NCI-H69 (cell line): ENCODE measurements around the gene VPS26B.
"Not testable (repeated sequence)": the region's sequence is repeated elsewhere in the genome, so short reads cannot be mapped to it uniquely, and the experiment has no call there.

ENCODE experiments used
- DNase-seq: peaks from one replicate; lab custom pipeline; 2025; lab: John Stamatoyannopoulos, UW

Gene VPS26B

DNA sequence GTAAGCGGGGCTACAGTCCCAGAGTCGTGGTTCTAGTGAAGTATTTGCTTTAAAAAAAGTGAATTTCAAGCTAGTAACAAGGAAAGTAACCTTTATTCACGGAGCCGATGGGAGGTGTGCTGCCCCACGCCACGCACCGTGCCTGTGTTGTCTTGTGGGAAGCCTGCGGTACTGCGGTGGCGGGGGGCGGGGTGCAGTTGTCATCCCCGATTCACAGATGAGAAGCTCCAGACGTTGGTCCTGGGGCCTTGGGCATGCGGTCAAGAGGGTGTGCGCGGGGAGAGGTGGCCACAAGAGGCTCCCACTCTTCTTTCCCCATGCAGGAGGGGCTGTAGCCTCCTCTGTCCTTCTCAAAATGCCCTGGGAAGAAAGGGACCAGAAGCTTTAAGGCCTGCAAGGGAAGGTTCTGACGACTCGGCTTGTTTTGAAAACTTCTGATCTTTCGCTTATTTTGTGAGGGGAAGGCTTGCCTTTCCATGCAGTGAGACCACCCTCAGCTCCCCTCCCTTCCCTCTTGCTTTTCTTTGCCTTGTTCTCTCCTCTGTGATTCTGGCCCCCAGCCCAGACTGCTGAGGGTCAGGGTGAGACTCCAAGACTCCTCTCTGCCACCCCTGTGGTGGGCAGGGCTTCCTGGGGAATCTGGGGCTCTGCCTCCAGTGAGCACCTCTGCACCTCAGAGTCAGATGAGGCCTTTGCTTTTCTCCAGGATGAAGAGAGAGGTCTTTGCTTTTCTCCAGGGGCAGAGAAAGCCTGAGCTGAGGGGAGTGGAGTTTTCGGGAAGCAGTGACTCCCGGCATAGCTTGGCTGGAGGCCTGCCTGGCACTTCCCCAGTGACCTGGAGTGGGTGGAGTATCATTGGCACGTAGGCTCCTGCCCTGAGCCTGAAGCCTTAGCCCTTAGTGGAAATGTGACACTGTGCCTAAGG lies 57.9 kb downstream of the VPS26B start:
- DNase-seq = no peak

- no peak for DNase-seq
Measured at GRCh38 chr11:134283461-134284230, 59.2 kb downstream of the VPS26B start.

GRCh38 chr11:134284349-134284748 lies 59.9 kb downstream of the VPS26B start:
- DNase-seq = not testable (repeated sequence)

GRCh38 chr11:134287561-134287960 lies 63.1 kb downstream of the VPS26B start:
- DNase-seq = no peak

DNA sequence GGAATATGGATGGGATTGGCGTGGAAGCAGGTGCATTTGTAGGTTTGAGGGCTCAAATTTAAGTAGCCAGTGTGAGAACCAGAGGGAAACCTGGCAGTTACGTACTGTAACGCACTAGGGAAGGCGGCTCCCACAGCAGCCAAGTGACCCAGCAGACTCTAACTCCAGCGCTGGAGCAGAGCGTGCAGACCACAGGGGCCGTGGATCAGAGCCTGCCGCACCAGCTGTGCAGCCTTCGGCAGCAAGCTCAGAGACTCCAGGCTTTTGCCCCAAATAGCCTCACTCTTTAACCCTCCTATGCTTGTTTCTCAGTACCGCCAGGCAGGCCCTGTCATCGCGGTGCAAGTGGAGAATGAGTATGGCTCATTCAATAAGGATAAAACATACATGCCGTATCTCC lies 64.0 kb downstream of the VPS26B start:
- DNase-seq = no peak

GRCh38 chr11:134289167-134289566 lies 64.7 kb downstream of the VPS26B start:
- DNase-seq = no peak

DNA sequence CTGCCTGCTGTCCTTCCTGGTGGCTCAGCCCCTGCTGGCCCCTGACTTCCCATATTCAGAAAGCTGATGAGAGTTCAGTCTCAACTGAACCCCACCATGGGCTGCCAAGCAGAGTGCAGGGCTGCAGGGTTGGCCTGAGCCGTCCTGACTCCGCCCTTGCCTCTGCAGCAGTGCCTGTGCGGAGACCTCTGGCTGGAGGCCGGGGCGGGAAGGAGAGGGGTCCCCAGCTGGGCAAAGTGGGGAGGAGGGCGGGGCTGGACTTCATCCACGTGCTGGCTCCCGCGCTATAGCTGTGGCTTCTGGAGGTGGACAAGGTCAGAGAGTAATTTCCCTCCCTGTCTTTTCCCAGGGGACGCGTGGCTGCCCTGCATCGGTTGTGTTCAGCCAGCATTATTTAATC lies 65.3 kb downstream of the VPS26B start:
- no peak for DNase-seq

GRCh38 chr11:134290646-134291045 lies 66.2 kb downstream of the VPS26B start:
- DNase-seq = no peak

- no peak for DNase-seq
Measured at GRCh38 chr11:134291196-134291595, 66.7 kb downstream of the VPS26B start.

GRCh38 chr11:134292661-134293060 lies 68.2 kb downstream of the VPS26B start:
- no peak for DNase-seq

DNA sequence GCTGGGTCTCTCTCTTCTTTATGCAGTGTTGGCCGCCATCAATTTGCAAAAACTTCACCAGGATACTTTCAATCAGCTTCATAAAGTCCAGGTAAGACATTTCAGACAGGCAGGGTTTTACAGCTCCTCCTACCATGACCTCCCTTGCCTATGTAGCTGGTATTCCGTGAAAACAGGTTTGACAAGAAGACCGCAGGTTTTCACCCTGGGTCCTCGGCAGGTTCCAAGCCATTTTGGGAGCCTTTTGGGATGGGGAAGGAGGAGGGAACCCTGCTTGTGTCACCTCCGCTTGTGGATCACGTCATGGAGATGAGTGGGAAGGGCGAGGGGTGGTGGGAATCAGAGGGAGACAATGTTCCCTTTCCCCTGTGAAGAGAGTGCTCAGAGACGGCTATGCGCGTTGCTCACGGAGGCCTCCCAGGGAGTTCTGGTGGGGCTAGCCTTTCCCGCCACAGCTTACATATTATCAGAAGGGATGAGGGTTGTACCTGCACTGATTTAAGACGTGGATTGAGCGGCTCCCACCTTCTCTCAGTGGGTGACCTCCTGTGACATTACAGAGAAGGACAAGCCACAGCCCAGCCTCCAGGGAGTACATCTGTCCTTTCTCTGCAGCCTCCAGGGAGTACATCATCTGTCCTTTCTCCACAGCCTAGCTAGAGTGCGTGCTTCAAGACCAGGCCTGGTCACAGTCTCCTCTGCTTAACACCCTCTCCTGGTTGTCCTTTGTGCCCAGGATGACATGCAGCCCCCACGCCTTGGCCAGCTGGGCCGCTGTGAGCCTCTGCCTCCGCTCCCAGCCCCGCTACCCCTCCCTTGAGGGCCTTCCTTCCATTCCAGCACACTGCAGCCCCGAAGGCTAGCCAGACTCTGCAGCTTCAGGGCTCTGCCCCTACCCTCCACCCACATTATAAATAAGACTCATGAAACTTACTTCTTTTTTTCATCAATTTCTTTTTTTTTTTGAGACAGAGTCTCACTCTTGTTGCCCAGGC lies 68.9 kb downstream of the VPS26B start:
- no peak for DNase-seq

- DNase-seq = no peak
Measured at GRCh38 chr11:134294664-134295063, 70.2 kb downstream of the VPS26B start.
